COLO668 (cell line): ENCODE data around the gene NSUN7.

Source experiments
- DNase-seq: peaks from one replicate; lab custom pipeline; 2025; ENCODE audit not compliant: unreplicated experiment; lab: John Stamatoyannopoulos, UW

NSUN7 gene

GRCh38 chr4:40843696-40844095 lies 93.9 kb downstream of the NSUN7 start:
- peak; percentile 16 for DNase-seq

- peak; percentile 9 for DNase-seq
These were observed 94.5 kb downstream of the NSUN7 start for GRCh38 chr4:40844261-40844660.

GRCh38 chr4:40845154-40845835 lies 95.5 kb downstream of the NSUN7 start:
- DNase-seq, result no peak

- no peak for DNase-seq
These were observed 96.8 kb downstream of the NSUN7 start for GRCh38 chr4:40846532-40846931.

- DNase-seq, result peak; percentile 35
These were observed 98.5 kb downstream of the NSUN7 start for GRCh38 chr4:40848251-40848650.

GRCh38 chr4:40848940-40849339 lies 99.2 kb downstream of the NSUN7 start:
- DNase-seq, result no peak

GRCh38 chr4:40850496-40850895 lies 100.7 kb downstream of the NSUN7 start:
- DNase-seq, result no peak

- DNase-seq, result no peak
These were observed 106.6 kb downstream of the NSUN7 start for GRCh38 chr4:40856277-40856839.

- peak; percentile 88 for DNase-seq
These were observed 107.1 kb downstream of the NSUN7 start for GRCh38 chr4:40856840-40857362.

- DNase-seq, result no peak
These were observed 108.2 kb downstream of the NSUN7 start for GRCh38 chr4:40857956-40858355.

- DNase-seq, result no peak
These were observed 109.2 kb downstream of the NSUN7 start for GRCh38 chr4:40858962-40859361.
